Retinal pigment epithelial cell (primary cell): ENCODE data around the gene DNAH14.

Experiments
- DNase-seq: peaks from one replicate; pipeline ENCODE4 v3.0.0-alpha.2; 2010; ENCODE audit warnings: low read depth
- H3K4me3 ChIP-seq: 2 replicates; pipeline ENCODE4 v1.5.1; 2011; ENCODE audit warnings: mild to moderate bottlenecking, low read length, control low read depth, moderate library complexity
- CTCF ChIP-seq: conservative IDR thresholded peaks from 2 replicates; pipeline ENCODE4 v1.5.1; 2011; ENCODE audit warnings: low read depth, low read length, control low read depth, inconsistent platforms

Gene DNAH14

GRCh38 chr1:225350872-225351271, 421.4 kb downstream of the DNAH14 start:
- no peak for DNase-seq
- TF ChIP-seq CTCF: no peak
- no peak overlapping the region for H3K4me3 ChIP-seq

- H3K4me3 ChIP-seq: no peak overlapping the region
- DNase-seq: no peak
- TF ChIP-seq CTCF: no peak
Observed at GRCh38 chr1:225354906-225355305, 425.4 kb downstream of the DNAH14 start.

GRCh38 chr1:225355863-225356262, 426.4 kb downstream of the DNAH14 start:
- H3K4me3 ChIP-seq: no peak overlapping the region
- DNase-seq: no peak
- TF ChIP-seq CTCF: no peak

GRCh38 chr1:225360119-225360518, 430.6 kb downstream of the DNAH14 start:
- no peak overlapping the region for H3K4me3 ChIP-seq
- no peak for DNase-seq
- no peak for TF ChIP-seq CTCF

GRCh38 chr1:225361176-225361575, 431.7 kb downstream of the DNAH14 start:
- DNase-seq: no peak
- no peak overlapping the region for H3K4me3 ChIP-seq
- TF ChIP-seq CTCF: no peak

- no peak overlapping the region for H3K4me3 ChIP-seq
- TF ChIP-seq CTCF: no peak
Observed at GRCh38 chr1:225362805-225363204, 433.3 kb downstream of the DNAH14 start.

GRCh38 chr1:225364439-225364838, 435.0 kb downstream of the DNAH14 start:
- no peak for DNase-seq
- TF ChIP-seq CTCF: no peak
- no peak overlapping the region for H3K4me3 ChIP-seq

More at GRCh38 chr1:225362805-225363204, 433.3 kb downstream of the DNAH14 start:
- no peak for DNase-seq
